Activated CD4-positive, alpha-beta T cell treated with anti-CD3 and anti-CD28 coated beads for 36 hours (primary cell): ENCODE data around the gene PTPRN. TPM values are rescaled to one million over a fixed set of nuclear protein-coding genes. Genes with fewer than 3 reads are reported as not detected.

Source experiments
- ATAC-seq: fragments of 200-7000 bp; cut with Tn5 transposase; one replicate; pipeline ENCODE4 v1.10.0; 2021; ENCODE audit warnings: mild to moderate bottlenecking, moderate library complexity
- CTCF ChIA-PET: fragments of 350-600 bp; sonication (Branson Sonifier 250); formaldehyde crosslinking; loops from one replicate; lab custom pipeline; 2021; ENCODE audit warnings: antibody characterized with exemption; lab: Charles Lee
- POLR2A ChIA-PET: fragments of 350-600 bp; sonication (Branson Sonifier 250); formaldehyde crosslinking; loops from one replicate; lab custom pipeline; 2021; ENCODE audit warnings: antibody characterized with exemption, inconsistent platforms; lab: Charles Lee
- DNase-seq: peaks from one replicate; pipeline ENCODE4 v3.0.0-alpha.2; 2020
- H3K27ac Mint-ChIP-seq: one replicate; pipeline ENCODE4 v1.8.0; 2021; ENCODE audit warnings: mixed read lengths
- H3K27me3 Mint-ChIP-seq: one replicate; pipeline ENCODE4 v1.8.0; 2021; ENCODE audit warnings: mixed read lengths
- H3K36me3 Mint-ChIP-seq: one replicate; pipeline ENCODE4 v1.8.0; 2021; ENCODE audit warnings: low read depth, mixed read lengths
- H3K4me1 Mint-ChIP-seq: one replicate; pipeline ENCODE4 v1.8.0; 2021; ENCODE audit warnings: mixed read lengths
- H3K4me3 Mint-ChIP-seq: one replicate; pipeline ENCODE4 v1.8.0; 2021; ENCODE audit warnings: mild to moderate bottlenecking, moderate library complexity, mixed read lengths
- H3K9me3 Mint-ChIP-seq: one replicate; pipeline ENCODE4 v1.8.0; 2021; ENCODE audit warnings: low read depth, mixed read lengths
- intact Hi-C, 2 experiments: fragments of 100-400 bp; cut with DNase I in 1 of 2; cut with micrococcal nuclease in 1 of 2; formaldehyde crosslinking; loops; one replicate each; pipeline versions ENCODE4 v1.14.2 to v1.15.1; 2022 to 2024; cut with DNase I, micrococcal nuclease
- total RNA-seq, 2 experiments: library from RNA; stranded (reverse); gene quantifications; one replicate each; pipeline ENCODE4 v1.2.3, GENCODE V29; 2021

Gene PTPRN
- total RNA-seq, 2 experiments from 2014 or later = 0.30 to 0.43 TPM

- H3K4me1 Mint-ChIP-seq = peaks cover 37% of the 10 kb centered on the region
Observed at GRCh38 chr2:219279151-219279915, 29.9 kb downstream of the PTPRN start, which contains the start of gene DNAJB2. TSS of gene DNAJB2 (plus strand) at chr2:219279366. CDS start at chr2:219279834, 468 bp downstream.

GRCh38 chr2:219278655-219279150 lies 30.5 kb downstream of the PTPRN start:
- ATAC-seq (no peak), DNase-seq (no peak)
- peaks cover 10% of the 10 kb centered on the region for H3K36me3 Mint-ChIP-seq
- intact Hi-C loops = loop anchor here (1.0 to 5.0 kb wide), 19 partner anchors 16 to 991 kb away; partner anchors contain the start of genes ABCB6 (in 2 of the 2), ANKZF1 (in 2 of the 2), ATG9A (in 2 of the 2) and TUBA4A (in 2 of the 2)
- ChIA-PET CTCF (interaction anchor here (0.8 to 15.5 kb wide), 20 partner anchors 8 to 281 kb away, joined by 3 to 257 read pairs (median 4); partner anchors contain the start of genes ANKZF1, CNPPD1, GLB1L and STK16), POLR2A (interaction anchor here (0.6 to 2.6 kb wide), 10 partner anchors 16 to 619 kb away, joined by 3 to 33 read pairs (median 4); partner anchors contain the start of genes ANKZF1, ATG9A, BCS1L and TUBA4A)
- H3K9me3 Mint-ChIP-seq = no peaks in the 10 kb centered on the region
- H3K27ac Mint-ChIP-seq = peak overlapping the region; percentile 93
- no peaks in the 10 kb centered on the region for H3K27me3 Mint-ChIP-seq
- H3K4me1 Mint-ChIP-seq = peaks cover 37% of the 10 kb centered on the region
- peak overlapping the region; percentile 96 for H3K4me3 Mint-ChIP-seq

More at GRCh38 chr2:219279151-219279915, 29.9 kb downstream of the PTPRN start, which contains the start of gene DNAJB2:
- POLR2A ChIA-PET = interaction anchor here (0.6 to 2.6 kb wide), 11 partner anchors 16 to 620 kb away, joined by 3 to 33 read pairs (median 4); partner anchors contain the start of genes ANKZF1, ATG9A, BCS1L and TUBA4A
- ATAC-seq = peak; percentile 86
- Mint-ChIP-seq H3K27me3 (no peaks in the 10 kb centered on the region), H3K9me3 (no peaks in the 10 kb centered on the region), H3K4me3 (peak within 1 kb of the TSS; percentile 96), H3K36me3 (peaks cover 10% of the 10 kb centered on the region), H3K27ac (peak within 1 kb of the TSS; percentile 95)
- intact Hi-C loops = loop anchor here (1.0 to 5.0 kb wide), 19 partner anchors 15 to 992 kb away; partner anchors contain the start of genes ABCB6 (in 2 of the 2), ANKZF1 (in 2 of the 2), ATG9A (in 2 of the 2) and TUBA4A (in 2 of the 2)
- peak; percentile 100 for DNase-seq
- CTCF ChIA-PET = interaction anchor here (0.8 to 15.5 kb wide), 15 partner anchors 8 to 124 kb away, joined by 3 to 257 read pairs (median 5); partner anchors contain the start of genes ANKZF1, CNPPD1, GLB1L and STK16

GRCh38 chr2:219277703-219278654 lies 31.2 kb downstream of the PTPRN start:
- Mint-ChIP-seq H3K27me3 (no peaks in the 10 kb centered on the region), H3K4me3 (peak overlapping the region; percentile 96), H3K36me3 (peaks cover 7% of the 10 kb centered on the region), H3K9me3 (no peaks in the 10 kb centered on the region), H3K4me1 (peaks cover 37% of the 10 kb centered on the region), H3K27ac (peak overlapping the region; percentile 93)
- intact Hi-C loops = loop anchor here in 1 of 2 experiments (1.0 to 5.0 kb wide), 4 partner anchors 20 to 991 kb away; partner anchors contain the start of genes ABCB6 and ZFAND2B
- POLR2A ChIA-PET = interaction anchor here (0.6 to 2.6 kb wide), 10 partner anchors 24 to 619 kb away, joined by 3 to 33 read pairs (median 4); partner anchors contain the start of genes ANKZF1, ATG9A, BCS1L and DNPEP
- peak; percentile 8 for ATAC-seq
- CTCF ChIA-PET = interaction anchor here (0.6 to 15.5 kb wide), 26 partner anchors 9 to 660 kb away, joined by 3 to 257 read pairs (median 3); partner anchors contain the start of genes ANKZF1, CNPPD1, GLB1L and STK16
- DNase-seq = peak; percentile 86

GRCh38 chr2:219274361-219274921 lies 34.8 kb downstream of the PTPRN start:
- ChIA-PET CTCF (interaction anchor here (0.9 to 15.5 kb wide), 8 partner anchors 13 to 233 kb away, joined by 3 to 257 read pairs (median 4); partner anchors contain the start of genes TUBA4A and TUBA4B), POLR2A (no interaction called here)
- DNase-seq (no peak), ATAC-seq (no peak)
- Mint-ChIP-seq H3K36me3 (no peaks in the 10 kb centered on the region), H3K4me3 (no peak overlapping the region), H3K27me3 (no peaks in the 10 kb centered on the region), H3K9me3 (no peaks in the 10 kb centered on the region), H3K27ac (no peak overlapping the region), H3K4me1 (peaks cover 20% of the 10 kb centered on the region)
- intact Hi-C loops = no loop called here

GRCh38 chr2:219273937-219274336 lies 35.3 kb downstream of the PTPRN start:
- POLR2A ChIA-PET = interaction anchor here (0.6 kb wide), 1 partner anchor 21 kb away, joined by 3 read pairs; no protein-coding TSS in a partner anchor
- no peak for ATAC-seq
- H3K4me3 Mint-ChIP-seq = no peak overlapping the region
- CTCF ChIA-PET = interaction anchor here (0.9 to 15.5 kb wide), 7 partner anchors 20 to 232 kb away, joined by 3 to 257 read pairs (median 4); partner anchors contain the start of genes TUBA4A and TUBA4B
- H3K4me1 Mint-ChIP-seq = peaks cover 19% of the 10 kb centered on the region
- H3K36me3 Mint-ChIP-seq = no peaks in the 10 kb centered on the region
- H3K27me3 Mint-ChIP-seq = no peaks in the 10 kb centered on the region
- DNase-seq = no peak
- no peaks in the 10 kb centered on the region for H3K9me3 Mint-ChIP-seq
- intact Hi-C loops = no loop called here
- no peak overlapping the region for H3K27ac Mint-ChIP-seq

GRCh38 chr2:219272995-219273394 lies 36.2 kb downstream of the PTPRN start:
- Mint-ChIP-seq H3K27me3 (no peaks in the 10 kb centered on the region), H3K27ac (no peak overlapping the region), H3K4me1 (peaks cover 10% of the 10 kb centered on the region), H3K36me3 (no peaks in the 10 kb centered on the region), H3K9me3 (no peaks in the 10 kb centered on the region), H3K4me3 (no peak overlapping the region)
- DNase-seq (no peak), ATAC-seq (no peak)
- intact Hi-C loops = no loop called here
- POLR2A ChIA-PET = no interaction called here
- CTCF ChIA-PET = interaction anchor here (0.8 to 15.5 kb wide), 2 partner anchors 23 to 77 kb away, joined by 3 to 257 read pairs; no protein-coding TSS in a partner anchor

- no peak for ATAC-seq
- no peak overlapping the region for H3K27ac Mint-ChIP-seq
- no peaks in the 10 kb centered on the region for H3K9me3 Mint-ChIP-seq
- no peak overlapping the region for H3K4me3 Mint-ChIP-seq
- no peaks in the 10 kb centered on the region for H3K36me3 Mint-ChIP-seq
- no peak for DNase-seq
- intact Hi-C loops = no loop called here
- H3K4me1 Mint-ChIP-seq = peaks cover 3% of the 10 kb centered on the region
- no peaks in the 10 kb centered on the region for H3K27me3 Mint-ChIP-seq
- ChIA-PET CTCF (interaction anchor here (15.5 kb wide), 1 partner anchor 23 kb away, joined by 257 read pairs; no protein-coding TSS in a partner anchor), POLR2A (no interaction called here)
Observed at GRCh38 chr2:219272356-219272755, 36.8 kb downstream of the PTPRN start.

- DNase-seq = no peak
- POLR2A ChIA-PET = no interaction called here
- Mint-ChIP-seq H3K36me3 (no peaks in the 10 kb centered on the region), H3K4me1 (no peaks in the 10 kb centered on the region), H3K27ac (no peak overlapping the region), H3K4me3 (no peak overlapping the region), H3K9me3 (no peaks in the 10 kb centered on the region), H3K27me3 (no peaks in the 10 kb centered on the region)
- ATAC-seq = no peak
- intact Hi-C loops = no loop called here
- CTCF ChIA-PET = no interaction called here
Observed at GRCh38 chr2:219271021-219271420, 38.2 kb downstream of the PTPRN start.

GRCh38 chr2:219270055-219270372 lies 39.2 kb downstream of the PTPRN start:
- ATAC-seq (no peak), DNase-seq (no peak)
- Mint-ChIP-seq H3K4me1 (no peaks in the 10 kb centered on the region), H3K9me3 (no peaks in the 10 kb centered on the region), H3K27ac (no peak overlapping the region), H3K36me3 (no peaks in the 10 kb centered on the region), H3K27me3 (no peaks in the 10 kb centered on the region), H3K4me3 (no peak overlapping the region)
- ChIA-PET CTCF (no interaction called here), POLR2A (no interaction called here)
- intact Hi-C loops = no loop called here
